Kidney (tissue), 14 donors: Measurements from ENCODE around the gene MRPS23. TPM values are rescaled to one million over a fixed set of nuclear protein-coding genes. Genes with fewer than 3 reads are reported as not detected.

Experiments used
- DNase-seq, 5 donors: peaks; one replicate each; pipeline ENCODE4 v3.0.0-alpha.2; 2013 to 2020
- FAIRE-seq: peaks from 2 replicates; lab custom pipeline; 2012; peaks lifted over from hg19 to GRCh38; lab: Jason Lieb, UNC
- H3K27ac ChIP-seq, 2 donors: one replicate each; pipeline ENCODE4 v1.7.0; 2013; ENCODE audit warnings: low read depth in 2 of 2, low read length in 2 of 2, inconsistent platforms in 1 of 2
- H3K27me3 ChIP-seq: one replicate; pipeline ENCODE4 v1.7.1; 2013; ENCODE audit warnings: low read length, inconsistent platforms; ENCODE audit not compliant: control insufficient read depth, insufficient read depth
- H3K36me3 ChIP-seq, 3 donors: one replicate each; pipeline versions ENCODE4 v1.7.0 to v1.7.1; 2013; ENCODE audit warnings: low read length in 3 of 3, control low read depth in 1 of 3, inconsistent platforms in 1 of 3; ENCODE audit not compliant: insufficient read depth in 3 of 3, control insufficient read depth in 2 of 3
- H3K4me1 ChIP-seq, 3 donors: one replicate each; pipeline versions ENCODE4 v1.7.0 to v1.7.1; 2013; ENCODE audit warnings: low read length in 3 of 3, inconsistent platforms in 1 of 3, low read depth in 1 of 3; ENCODE audit not compliant: control insufficient read depth in 2 of 3, insufficient read depth in 2 of 3
- H3K4me3 ChIP-seq, 3 donors: one replicate each; pipeline versions ENCODE4 v1.7.0 to v1.8.1; 2013; ENCODE audit warnings: low read length in 3 of 3, control low read depth in 1 of 3, inconsistent platforms in 1 of 3
- H3K9ac ChIP-seq, 3 donors: one replicate each; pipeline versions ENCODE4 v1.7.0 to v1.7.1; 2013; ENCODE audit warnings: low read length in 3 of 3, control low read depth in 1 of 3, inconsistent platforms in 1 of 3
- H3K9me3 ChIP-seq, 3 donors: one replicate each; pipeline versions ENCODE4 v1.7.0 to v1.7.1; 2013; ENCODE audit warnings: low read length in 3 of 3, control low read depth in 1 of 3, inconsistent platforms in 1 of 3; ENCODE audit not compliant: control insufficient read depth in 2 of 3, insufficient read depth in 1 of 3
- CTCF ChIP-seq: IDR thresholded peaks from 3 replicates; pipeline ENCODE4 v1.5.1; 2012; ENCODE audit warnings: mild to moderate bottlenecking, moderate library complexity, borderline replicate concordance; ENCODE audit not compliant: insufficient read depth; ENCODE audit errors: extremely low read depth
- intact Hi-C: fragments of 100-400 bp; cut with DNase I; formaldehyde crosslinking; loops from one replicate; pipeline ENCODE4 v1.11.1; 2022
- polyA plus RNA-seq: library from polyadenylated mRNA; stranded (reverse); fragments of 350-450 nt; fragmentation: Illumina TruSeq; extraction: RNeasy Lipid Tissue Mini Kit (QIAGEN cat#74804); gene quantifications from one replicate; pipeline ENCODE4 v1.2.3, GENCODE V29; 2014; ENCODE audit warnings: low read depth, low replicate concordance; ENCODE audit not compliant: insufficient read depth
- total RNA-seq: library from RNA; stranded (reverse); fragmentation: NEBNext Ultra II Directional; extraction: Animal tissue kit (Norgen Biotek cat#: 25700); gene quantifications from one replicate; pipeline ENCODE4 v1.2.1, GENCODE V29; 2021
- donor health status: control.
- donor health status: control.
- donor health status: control.
- donor health status: control.
- donor health status: control.
- donor health status: DM: yes; HTN: yes; CAD: no.
- donor health status: Normal renal cell carcinoma (clear cell type).

MRPS23 gene
- total and polyA plus RNA-seq, 2 donors from 2014 or later, result 40.2 to 75.3 TPM

- H3K9ac ChIP-seq, result no peak overlapping the region
- H3K9me3 ChIP-seq, result no peaks in the 10 kb centered on the region
- no peak for TF ChIP-seq CTCF
- no peaks in the 10 kb centered on the region for H3K36me3 ChIP-seq
- no peak overlapping the region for H3K4me3 ChIP-seq
- intact Hi-C loops, result no loop called here
- H3K27ac ChIP-seq, result no peak overlapping the region
- H3K4me1 ChIP-seq, result peaks cover 0 to 19% (median 12%) of the 10 kb centered on the region in 3 donors
- FAIRE-seq (no peak), DNase-seq (no peak)
- no peaks in the 10 kb centered on the region for H3K27me3 ChIP-seq
These were observed 41.0 kb downstream of the MRPS23 start for GRCh38 chr17:57808882-57809281.

GRCh38 chr17:57806167-57806830 is 43.5 kb downstream of the MRPS23 start:
- intact Hi-C loops, result no loop called here
- H3K4me1 ChIP-seq, result peaks cover 0 to 21% (median 9%) of the 10 kb centered on the region in 3 donors
- DNase-seq (peak in 1 of 5 donors; percentile 10), FAIRE-seq (no peak)
- H3K36me3 ChIP-seq, result no peaks in the 10 kb centered on the region
- no peak overlapping the region for H3K4me3 ChIP-seq
- no peaks in the 10 kb centered on the region for H3K27me3 ChIP-seq
- H3K9me3 ChIP-seq, result peaks cover 0 to 8% (median 0%) of the 10 kb centered on the region in 3 donors
- no peak for TF ChIP-seq CTCF
- H3K27ac ChIP-seq, result no peak overlapping the region
- no peak overlapping the region for H3K9ac ChIP-seq

- DNase-seq, result peak in 3 of 5 donors; percentile 45 to 75 (median 55)
- no peak overlapping the region for H3K27ac ChIP-seq
- intact Hi-C loops, result no loop called here
- peaks cover 0 to 9% (median 3%) of the 10 kb centered on the region in 3 donors for H3K4me1 ChIP-seq
- no peaks in the 10 kb centered on the region for H3K27me3 ChIP-seq
- no peak for TF ChIP-seq CTCF
- H3K9me3 ChIP-seq, result peaks cover 0 to 12% (median 0%) of the 10 kb centered on the region in 3 donors
- H3K36me3 ChIP-seq, result no peaks in the 10 kb centered on the region
- FAIRE-seq, result no peak
- no peak overlapping the region for H3K9ac ChIP-seq
- no peak overlapping the region for H3K4me3 ChIP-seq
These were observed 46.8 kb downstream of the MRPS23 start for GRCh38 chr17:57803021-57803420.
